Hepatocyte (in vitro differentiated cells): ENCODE results near the gene RNF169.

Experiments used
- CTCF ChIP-seq: fragments of 200-600 bp; sonication (generic); IDR thresholded peaks from 2 replicates; pipeline ENCODE4 v1.5.1; 2016; ENCODE audit warnings: antibody characterized with exemption, mild to moderate bottlenecking; ENCODE audit not compliant: poor library complexity
- EZH2 ChIP-seq: fragments of 200-600 bp; sonication (generic); IDR thresholded peaks from 2 replicates; pipeline ENCODE4 v1.6.1; 2016; ENCODE audit warnings: antibody characterized with exemption, mild to moderate bottlenecking, borderline replicate concordance
- EZH2phosphoT487 ChIP-seq: fragments of 200-600 bp; sonication (generic); IDR thresholded peaks from one replicate; pipeline ENCODE4 v1.6.1; 2018; ENCODE audit warnings: antibody characterized with exemption, mild to moderate bottlenecking, low read depth, moderate library complexity; ENCODE audit not compliant: unreplicated experiment, severe bottlenecking

DNA sequence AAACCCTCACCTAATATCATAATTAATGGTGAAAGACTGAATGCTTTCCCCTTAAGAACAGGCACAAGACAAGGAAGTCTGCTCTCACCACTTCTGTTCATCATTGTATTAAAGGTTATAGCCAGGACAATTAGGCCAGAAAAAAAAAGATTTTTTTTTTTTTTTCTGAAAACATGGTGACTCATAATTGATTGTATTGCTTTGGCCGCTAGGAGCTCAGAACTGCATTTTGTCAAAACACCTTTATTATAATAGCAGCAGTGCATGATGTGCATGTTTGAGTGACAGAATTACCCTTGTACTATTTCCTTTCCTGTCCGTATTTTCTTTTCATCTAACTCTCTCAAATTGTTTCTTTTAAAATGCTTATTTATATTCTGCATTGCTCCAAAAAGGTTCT lies 98.1 kb downstream of the RNF169 start:
- TF ChIP-seq EZH2: no peak
- no peak for TF ChIP-seq CTCF
- TF ChIP-seq EZH2phosphoT487: no peak
